PC-3 (cell line): Measurements from ENCODE around the gene PDZD7. TPM values are rescaled to one million over a fixed set of nuclear protein-coding genes. Genes with fewer than 3 reads are reported as not detected.

ENCODE experiments used
- ATAC-seq: fragments of 200-7000 bp; cut with Tn5 transposase; 2 replicates; pipeline ENCODE4 v1.9.1; 2020; ENCODE audit warnings: mild to moderate bottlenecking, moderate library complexity
- BruUV-seq: library from RNA; stranded (reverse); fragments of 400-500 nt; replicated peaks from 2 replicates; lab custom pipeline; 2021; lab: Mats Ljungman, UMichigan
- CTCF ChIA-PET: fragments of 300-600 bp; sonication (Branson Sonifier 250); formaldehyde crosslinking; loops from one replicate; lab custom pipeline; 2022; ENCODE audit warnings: antibody characterized with exemption; lab: Charles Lee
- POLR2A ChIA-PET: fragments of 300-600 bp; sonication (Branson Sonifier 250); formaldehyde crosslinking; loops from one replicate; lab custom pipeline; 2022; ENCODE audit warnings: antibody characterized with exemption; ENCODE audit not compliant: unreplicated experiment; lab: Charles Lee
- DNase-seq: peaks from one replicate; pipeline ENCODE4 v3.0.0-alpha.2; 2015
- H2AFZ ChIP-seq: fragments of 300-600 bp; sonication (generic); 2 replicates; pipeline ENCODE4 v1.6.0; 2016; ENCODE audit warnings: antibody characterized with exemption, low read length
- H3F3A ChIP-seq: fragments of 300-600 bp; sonication (generic); one replicate; pipeline ENCODE4 v1.6.0; 2017; ENCODE audit warnings: antibody characterized with exemption, low read length, control low read depth, mild to moderate bottlenecking; ENCODE audit not compliant: unreplicated experiment
- H3K27ac ChIP-seq: fragments of 300-600 bp; sonication (generic); 2 replicates; pipeline ENCODE4 v1.5.1; 2016; ENCODE audit warnings: mild to moderate bottlenecking, low read length
- H3K27me3 ChIP-seq: fragments of 300-600 bp; sonication (generic); 2 replicates; pipeline ENCODE4 v1.6.1; 2016; ENCODE audit warnings: low read length, mixed read lengths
- H3K36me3 ChIP-seq: fragments of 300-600 bp; sonication (generic); 2 replicates; pipeline ENCODE4 v1.6.1; 2016; ENCODE audit warnings: low read depth, mixed run types, low read length, mixed read lengths
- H3K4me1 ChIP-seq: fragments of 300-600 bp; sonication (generic); 2 replicates; pipeline ENCODE4 v1.5.1; 2016; ENCODE audit warnings: low read length; ENCODE audit not compliant: insufficient read depth
- H3K4me2 ChIP-seq: fragments of 300-600 bp; sonication (generic); 2 replicates; pipeline ENCODE4 v1.6.0; 2016; ENCODE audit warnings: low read length
- H3K4me3 ChIP-seq: fragments of 300-600 bp; sonication (generic); 2 replicates; pipeline ENCODE4 v1.5.1; 2016; ENCODE audit warnings: mild to moderate bottlenecking, low read length, mixed read lengths
- H3K79me2 ChIP-seq: fragments of 300-600 bp; sonication (generic); 2 replicates; pipeline ENCODE4 v1.6.1; 2017; ENCODE audit warnings: low read length, mixed read lengths
- H3K9ac ChIP-seq: fragments of 300-600 bp; sonication (generic); 2 replicates; pipeline ENCODE4 v1.6.0; 2016; ENCODE audit warnings: mild to moderate bottlenecking, low read length
- H3K9me2 ChIP-seq: fragments of 300-600 bp; sonication (generic); replicated peaks from 2 replicates; pipeline ENCODE4 v1.6.1; 2016; ENCODE audit warnings: mixed run types, low read length, mixed read lengths
- H3K9me3 ChIP-seq: fragments of 300-600 bp; sonication (generic); 2 replicates; pipeline ENCODE4 v1.6.1; 2016; ENCODE audit warnings: low read length, mixed read lengths
- H4K20me1 ChIP-seq: fragments of 300-600 bp; sonication (generic); 2 replicates; pipeline ENCODE4 v1.6.1; 2016; ENCODE audit warnings: low read length, mixed read lengths
- CTCF ChIP-seq: fragments of 300-600 bp; sonication (generic); conservative IDR thresholded peaks from 2 replicates; pipeline ENCODE4 v1.5.1; 2017; ENCODE audit warnings: antibody characterized with exemption, low read depth, mild to moderate bottlenecking, low read length
- EZH2 ChIP-seq: fragments of 300-600 bp; sonication (generic); IDR thresholded peaks from one replicate; pipeline ENCODE4 v1.6.1; 2017; ENCODE audit warnings: antibody characterized with exemption, mild to moderate bottlenecking, low read length; ENCODE audit not compliant: unreplicated experiment
- EZH2phosphoT487 ChIP-seq: fragments of 300-600 bp; sonication (generic); IDR thresholded peaks from 2 replicates; pipeline ENCODE4 v1.6.1; 2018; ENCODE audit warnings: mild to moderate bottlenecking, antibody characterized with exemption, low read length, borderline replicate concordance
- intact Hi-C: fragments of 100-400 bp; cut with micrococcal nuclease; formaldehyde crosslinking; loops from 2 replicates; pipeline ENCODE4 v1.9.0; 2023
- total RNA-seq: library from RNA; depleted of rRNA; stranded (reverse); fragments of >200 nt; gene quantifications from 2 replicates; pipeline ENCODE4 v1.2.3, GENCODE V29; 2014

PDZD7 gene
- total RNA-seq, 1 experiment from 2014 or later, result 2.8 TPM

GRCh38 chr10:100968062-100968736 lies 62.7 kb downstream of the PDZD7 start:
- peak overlapping the region; percentile 77; the same call in 1 of the 2 replicates for H3K4me3 ChIP-seq
- no peaks in the 10 kb centered on the region; the same call in none of the 2 replicates for H3K36me3 ChIP-seq
- intact Hi-C loops, result no loop called here
- ChIA-PET POLR2A (no interaction called here), CTCF (no interaction called here)
- H2AFZ ChIP-seq, result no peak overlapping the region
- BruUV-seq, result no TSS peak
- H3K9me2 ChIP-seq, result no peaks in the 10 kb centered on the region
- no peaks in the 10 kb centered on the region for H3K27me3 ChIP-seq
- no peaks in the 10 kb centered on the region for H4K20me1 ChIP-seq
- TF ChIP-seq EZH2 (no peak), EZH2phosphoT487 (no peak), CTCF (no peak)
- peaks cover 6% of the 10 kb centered on the region; the same call in 1 of the 2 replicates for H3K4me1 ChIP-seq
- no peak overlapping the region for H3K27ac ChIP-seq
- H3K9ac ChIP-seq, result no peak overlapping the region
- peak overlapping the region; percentile 99 for H3K4me2 ChIP-seq
- H3F3A ChIP-seq, result no peaks in the 10 kb centered on the region
- ATAC-seq (no peak), DNase-seq (no peak)
- no peaks in the 10 kb centered on the region for H3K9me3 ChIP-seq
- no peaks in the 10 kb centered on the region for H3K79me2 ChIP-seq

GRCh38 chr10:100967332-100967731 lies 63.6 kb downstream of the PDZD7 start:
- H3K27me3 ChIP-seq, result no peaks in the 10 kb centered on the region
- ATAC-seq, result no peak
- peaks cover 6% of the 10 kb centered on the region; the same call in 1 of the 2 replicates for H3K4me1 ChIP-seq
- ChIA-PET POLR2A (no interaction called here), CTCF (no interaction called here)
- H3K9me2 ChIP-seq, result no peaks in the 10 kb centered on the region
- intact Hi-C loops, result no loop called here
- no peak overlapping the region for H2AFZ ChIP-seq
- no peak overlapping the region for H3K4me3 ChIP-seq
- no peak overlapping the region for H3K9ac ChIP-seq
- no peaks in the 10 kb centered on the region for H3K79me2 ChIP-seq
- H3K36me3 ChIP-seq, result no peaks in the 10 kb centered on the region; the same call in none of the 2 replicates
- TF ChIP-seq CTCF, result no peak
- TF ChIP-seq EZH2, result no peak
- no peak for TF ChIP-seq EZH2phosphoT487
- no peak overlapping the region for H3K27ac ChIP-seq
- DNase-seq, result no peak
- no TSS peak for BruUV-seq
- no peak overlapping the region for H3K4me2 ChIP-seq
- H3F3A ChIP-seq, result no peaks in the 10 kb centered on the region
- H3K9me3 ChIP-seq, result no peaks in the 10 kb centered on the region
- H4K20me1 ChIP-seq, result no peaks in the 10 kb centered on the region

- H3K36me3 ChIP-seq, result peaks cover 3% of the 10 kb centered on the region
- H3K9ac ChIP-seq, result no peak overlapping the region
- H3K27me3 ChIP-seq, result no peaks in the 10 kb centered on the region
- no peak for ATAC-seq
- no TSS peak for BruUV-seq
- no peak overlapping the region for H3K4me2 ChIP-seq
- H3K4me3 ChIP-seq, result no peak overlapping the region
- H3K9me3 ChIP-seq, result no peaks in the 10 kb centered on the region
- H2AFZ ChIP-seq, result no peak overlapping the region
- TF ChIP-seq CTCF, result no peak
- no peak for TF ChIP-seq EZH2
- no peak for TF ChIP-seq EZH2phosphoT487
- no peaks in the 10 kb centered on the region for H3F3A ChIP-seq
- no peaks in the 10 kb centered on the region for H4K20me1 ChIP-seq
- CTCF ChIA-PET, result no interaction called here
- POLR2A ChIA-PET, result no interaction called here
- intact Hi-C loops, result no loop called here
- no peaks in the 10 kb centered on the region for H3K9me2 ChIP-seq
- no peak overlapping the region for H3K27ac ChIP-seq
- peaks cover 6% of the 10 kb centered on the region; the same call in 1 of the 2 replicates for H3K4me1 ChIP-seq
- DNase-seq, result no peak
- H3K79me2 ChIP-seq, result no peaks in the 10 kb centered on the region
These were observed 64.0 kb downstream of the PDZD7 start for GRCh38 chr10:100966887-100967286.
